HCT116 (cell line): ENCODE data around the gene ACCSL. TPM values are rescaled to one million over a fixed set of nuclear protein-coding genes. Genes with fewer than 3 reads are reported as not detected.

Experiments used
- total RNA-seq: library from RNA; stranded (reverse); gene quantifications from one replicate; pipeline ENCODE4 v1.2.1, GENCODE V29; 2021; ENCODE audit not compliant: unreplicated experiment

The ACCSL gene
- total RNA-seq, 1 experiment from 2014 or later = not detected

Other genes starting within 250 kb of the ACCSL start
- 36.7 TPM for gene ALKBH3, start 167.2 kb upstream of the ACCSL start, total RNA-seq
- gene C11orf96, start 105.3 kb upstream of the ACCSL start, total RNA-seq = 0.34 TPM
- gene ACCS, start 18.3 kb downstream of the ACCSL start, total RNA-seq = 13.2 TPM
- gene EXT2, start 47.7 kb downstream of the ACCSL start, total RNA-seq = 42.8 TPM